Tibial nerve (tissue), 4 donors: ENCODE data around the gene PRUNE2. TPM values are rescaled to one million over a fixed set of nuclear protein-coding genes. Genes with fewer than 3 reads are reported as not detected.

Experiments
- DNase-seq, 2 donors: peaks; one replicate each; pipeline ENCODE4 v3.0.0-alpha.2; 2019; ENCODE audit warnings: low spot score in 2 of 2
- H3K27ac ChIP-seq, 4 donors: fragments of 200-600 bp; sonication (generic) in 3 of 4; one replicate each; pipeline ENCODE4 v1.5.1; 2017 to 2019; ENCODE audit warnings: mild to moderate bottlenecking in 1 of 4
- H3K27me3 ChIP-seq, 2 donors: fragments of 200-600 bp; sonication (generic) in 1 of 2; one replicate each; pipeline versions ENCODE4 v1.5.1 to v1.6.0; 2017 to 2019
- H3K36me3 ChIP-seq, 3 donors: fragments of 200-600 bp; sonication (generic); one replicate each; pipeline ENCODE4 v1.5.1; 2018 to 2019
- H3K4me1 ChIP-seq, 4 donors: fragments of 200-600 bp; sonication (generic) in 3 of 4; one replicate each; pipeline ENCODE4 v1.5.1; 2017 to 2019
- H3K4me3 ChIP-seq, 4 donors: fragments of 200-600 bp; sonication (generic) in 3 of 4; one replicate each; pipeline ENCODE4 v1.5.1; 2017 to 2019; ENCODE audit warnings: mild to moderate bottlenecking in 1 of 4, moderate library complexity in 1 of 4
- H3K9me3 ChIP-seq, 4 donors: fragments of 200-600 bp; sonication (generic) in 3 of 4; one replicate each; pipeline ENCODE4 v1.5.1; 2017 to 2019
- EP300 ChIP-seq, 2 donors: sonication (generic); formaldehyde crosslinking; IDR thresholded peaks; one replicate each; pipeline ENCODE4 v1.6.1; 2017; ENCODE audit warnings: antibody characterized with exemption in 2 of 2, mild to moderate bottlenecking in 1 of 2
- POLR2A ChIP-seq, 2 donors: fragments of 450-650 bp; IDR thresholded peaks; one replicate each; pipeline ENCODE4 v1.6.1; 2017; ENCODE audit warnings: antibody characterized with exemption in 2 of 2, mild to moderate bottlenecking in 2 of 2, moderate library complexity in 2 of 2
- WGBS, 2 donors: methylation state at CpG; one replicate each; pipeline ENCODE4 v1.1.5; 2018; 5-methylcytosine and 5-hydroxymethylcytosine counted together
- total RNA-seq, 4 donors: library from RNA; depleted of rRNA; stranded (reverse); fragments of >200 nt; gene quantifications; one replicate each; pipeline ENCODE4 v1.1.0, GENCODE V29; 2016
- TF ChIP-seq, protein P1 (sequence below), 5 experiments: fragments of 200-600 bp in 3 of 5; fragments of 450-650 bp in 2 of 5; sonication (generic) in 3 of 5; IDR thresholded peaks; one replicate each; pipeline ENCODE4 v1.5.1; 2016 to 2019; ENCODE audit warnings: antibody characterized with exemption in 5 of 5, mild to moderate bottlenecking in 3 of 5, moderate library complexity in 2 of 5

Gene PRUNE2
- total RNA-seq, 4 donors from 2014 or later, result 23.2 to 50.4 (median 24.2) TPM

DNA sequence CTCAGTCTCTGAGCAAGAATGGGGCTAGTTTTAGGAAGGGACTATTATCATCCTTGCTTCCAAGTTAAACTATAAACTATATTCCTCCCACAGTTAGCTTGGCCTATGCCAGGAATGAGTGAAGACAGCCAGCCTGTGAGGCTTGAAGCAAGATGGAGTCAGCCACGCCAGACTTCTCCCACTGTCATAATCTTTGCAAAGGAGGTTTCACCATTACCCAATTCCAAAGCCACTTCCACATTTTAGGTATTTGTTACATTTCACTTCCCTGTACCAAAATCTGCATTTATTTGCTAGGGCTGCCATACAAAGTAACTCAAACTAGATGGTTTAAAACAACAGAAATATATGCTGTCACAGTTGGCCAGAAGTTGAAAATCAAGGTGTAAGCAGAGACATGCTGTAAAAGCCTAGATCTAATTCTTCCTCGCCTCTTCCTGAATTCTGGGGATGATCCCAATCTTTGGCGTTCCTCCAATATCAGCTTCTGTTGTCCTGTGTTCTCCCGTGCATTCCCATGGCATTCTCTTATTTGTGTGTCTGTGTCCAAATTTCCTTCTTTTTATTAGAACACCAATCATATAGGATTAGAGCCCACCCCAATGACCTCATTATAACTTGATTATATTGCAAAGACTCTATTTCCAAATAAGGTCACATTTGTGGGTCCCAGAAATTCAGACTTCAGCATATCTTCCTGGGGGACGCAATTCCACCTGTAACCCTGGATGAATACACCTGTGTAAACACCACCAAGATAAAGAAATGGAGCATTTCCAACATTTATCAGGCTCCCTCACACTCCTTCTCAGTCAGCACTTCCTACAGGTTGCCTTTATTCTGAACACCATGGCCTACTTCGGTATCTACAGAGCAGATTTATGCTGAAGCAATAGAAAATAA lies 320.2 kb downstream of the PRUNE2 start:
- Histone ChIP-seq H3K27ac (no peak overlapping the region), H3K9me3 (no peaks in the 10 kb centered on the region), H3K4me1 (no peaks in the 10 kb centered on the region), H3K27me3 (no peaks in the 10 kb centered on the region), H3K4me3 (no peak overlapping the region), H3K36me3 (no peaks in the 10 kb centered on the region)
- WGBS, 2 donors, result 85 to 88% methylated on average over 6 of the region's 6 CpGs
- TF ChIP-seq POLR2A (IDR thresholded peaks at IDR 0.05) (no peak), EP300 (IDR thresholded peaks at IDR 0.05) (no peak)
- TF ChIP-seq, protein P1, sequence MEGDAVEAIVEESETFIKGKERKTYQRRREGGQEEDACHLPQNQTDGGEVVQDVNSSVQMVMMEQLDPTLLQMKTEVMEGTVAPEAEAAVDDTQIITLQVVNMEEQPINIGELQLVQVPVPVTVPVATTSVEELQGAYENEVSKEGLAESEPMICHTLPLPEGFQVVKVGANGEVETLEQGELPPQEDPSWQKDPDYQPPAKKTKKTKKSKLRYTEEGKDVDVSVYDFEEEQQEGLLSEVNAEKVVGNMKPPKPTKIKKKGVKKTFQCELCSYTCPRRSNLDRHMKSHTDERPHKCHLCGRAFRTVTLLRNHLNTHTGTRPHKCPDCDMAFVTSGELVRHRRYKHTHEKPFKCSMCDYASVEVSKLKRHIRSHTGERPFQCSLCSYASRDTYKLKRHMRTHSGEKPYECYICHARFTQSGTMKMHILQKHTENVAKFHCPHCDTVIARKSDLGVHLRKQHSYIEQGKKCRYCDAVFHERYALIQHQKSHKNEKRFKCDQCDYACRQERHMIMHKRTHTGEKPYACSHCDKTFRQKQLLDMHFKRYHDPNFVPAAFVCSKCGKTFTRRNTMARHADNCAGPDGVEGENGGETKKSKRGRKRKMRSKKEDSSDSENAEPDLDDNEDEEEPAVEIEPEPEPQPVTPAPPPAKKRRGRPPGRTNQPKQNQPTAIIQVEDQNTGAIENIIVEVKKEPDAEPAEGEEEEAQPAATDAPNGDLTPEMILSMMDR (IDR thresholded peaks at IDR 0.05), result no peak
- no peak for DNase-seq

GRCh38 chr9:76583256-76583655 lies 322.7 kb downstream of the PRUNE2 start:
- H3K36me3 ChIP-seq, result no peaks in the 10 kb centered on the region
- H3K27ac ChIP-seq, result no peak overlapping the region
- no peak for TF ChIP-seq POLR2A (IDR thresholded peaks at IDR 0.05)
- TF ChIP-seq, protein P1 (IDR thresholded peaks at IDR 0.05), result no peak
- no peak for TF ChIP-seq EP300 (IDR thresholded peaks at IDR 0.05)
- DNase-seq, result no peak
- H3K9me3 ChIP-seq, result no peaks in the 10 kb centered on the region
- no peaks in the 10 kb centered on the region for H3K4me1 ChIP-seq
- WGBS, 2 donors, result 87 to 92% methylated on average over 7 of the region's 7 CpGs
- no peak overlapping the region for H3K4me3 ChIP-seq
- no peaks in the 10 kb centered on the region for H3K27me3 ChIP-seq

GRCh38 chr9:76581731-76582130 lies 324.2 kb downstream of the PRUNE2 start:
- H3K36me3 ChIP-seq, result no peaks in the 10 kb centered on the region
- H3K4me1 ChIP-seq, result no peaks in the 10 kb centered on the region
- no peak overlapping the region for H3K27ac ChIP-seq
- H3K27me3 ChIP-seq, result no peaks in the 10 kb centered on the region
- 88 to 96% methylated on average over 2 of the region's 2 CpGs for WGBS, 2 donors
- no peaks in the 10 kb centered on the region for H3K9me3 ChIP-seq
- no peak for DNase-seq
- H3K4me3 ChIP-seq, result no peak overlapping the region
- no peak for TF ChIP-seq EP300 (IDR thresholded peaks at IDR 0.05)
- no peak for TF ChIP-seq POLR2A (IDR thresholded peaks at IDR 0.05)
- TF ChIP-seq, protein P1 (IDR thresholded peaks at IDR 0.05), result no peak

GRCh38 chr9:76580820-76581219 lies 325.1 kb downstream of the PRUNE2 start:
- no peak overlapping the region for H3K27ac ChIP-seq
- 60% methylated on average over 3 of the region's 3 CpGs for WGBS, 2 donors
- TF ChIP-seq, protein P1 (IDR thresholded peaks at IDR 0.05), result no peak
- no peak for TF ChIP-seq POLR2A (IDR thresholded peaks at IDR 0.05)
- no peak for TF ChIP-seq EP300 (IDR thresholded peaks at IDR 0.05)

DNA sequence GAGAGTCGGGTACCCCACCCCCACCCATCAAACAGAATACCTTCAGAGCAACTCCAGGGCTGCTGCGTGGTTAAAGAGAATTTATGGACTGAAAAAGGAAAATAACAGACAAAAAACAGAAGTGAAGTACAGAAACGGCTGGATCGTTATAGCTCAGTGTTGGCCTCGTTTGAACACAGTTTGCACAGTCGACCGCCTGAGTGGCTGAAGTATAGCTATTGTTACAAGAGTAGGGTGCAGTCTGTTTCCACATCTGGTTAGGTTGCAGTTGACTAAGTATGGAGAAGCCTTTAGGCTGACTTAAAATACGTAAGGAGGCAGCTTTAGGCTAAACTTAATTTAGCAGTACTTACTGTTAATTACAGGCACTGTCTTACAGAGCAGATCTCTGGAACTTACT lies 325.7 kb downstream of the PRUNE2 start:
- no peaks in the 10 kb centered on the region for H3K27me3 ChIP-seq
- no peak overlapping the region for H3K4me3 ChIP-seq
- no peaks in the 10 kb centered on the region for H3K36me3 ChIP-seq
- TF ChIP-seq POLR2A (IDR thresholded peaks at IDR 0.05) (no peak), EP300 (IDR thresholded peaks at IDR 0.05) (no peak)
- TF ChIP-seq, protein P1 (IDR thresholded peaks at IDR 0.05), result no peak
- 41 to 44% methylated on average over 8 of the region's 8 CpGs for WGBS, 2 donors
- H3K9me3 ChIP-seq, result no peaks in the 10 kb centered on the region
- DNase-seq, result no peak
- H3K27ac ChIP-seq, result no peak overlapping the region
- H3K4me1 ChIP-seq, result no peaks in the 10 kb centered on the region

More at GRCh38 chr9:76580820-76581219, 325.1 kb downstream of the PRUNE2 start:
- H3K4me3 ChIP-seq, result no peak overlapping the region
- H3K9me3 ChIP-seq, result no peaks in the 10 kb centered on the region
- no peaks in the 10 kb centered on the region for H3K36me3 ChIP-seq
- no peak for DNase-seq
- H3K27me3 ChIP-seq, result no peaks in the 10 kb centered on the region
- H3K4me1 ChIP-seq, result no peaks in the 10 kb centered on the region
